Stomach (tissue), 9 donors: Measurements from ENCODE around the gene LCE2C. TPM values are rescaled to one million over a fixed set of nuclear protein-coding genes. Genes with fewer than 3 reads are reported as not detected.

ENCODE experiments used
- DNase-seq, 2 donors: peaks; one replicate each; pipeline versions ENCODE4 v3.0.0 to v3.0.0-alpha.2; 2013 to 2019
- H3K27ac ChIP-seq, 5 donors: fragments of 200-600 bp in 4 of 5; sonication (generic) in 4 of 5; one replicate each; pipeline ENCODE4 v1.5.1; 2013 to 2019; ENCODE audit warnings: mild to moderate bottlenecking in 1 of 5, moderate library complexity in 1 of 5
- H3K27me3 ChIP-seq, 3 donors: fragments of 200-600 bp; sonication (generic); one replicate each; pipeline ENCODE4 v1.5.1; 2017 to 2019; ENCODE audit warnings: mixed run types in 1 of 3
- H3K36me3 ChIP-seq, 4 donors: fragments of 200-600 bp; sonication (generic); 1 replicate in 3 of 4; 2 replicates in 1 of 4; pipeline ENCODE4 v1.5.1; 2016 to 2019
- H3K4me1 ChIP-seq, 4 donors: fragments of 200-600 bp; sonication (generic); one replicate each; pipeline ENCODE4 v1.5.1; 2016 to 2019
- H3K4me3 ChIP-seq, 4 donors: fragments of 200-600 bp; sonication (generic) in 3 of 4; one replicate each; pipeline ENCODE4 v1.5.1; 2016 to 2019; ENCODE audit warnings: mild to moderate bottlenecking in 1 of 4
- H3K9me3 ChIP-seq, 4 donors: fragments of 200-600 bp; sonication (generic); one replicate each; pipeline ENCODE4 v1.5.1; 2016 to 2019
- CTCF ChIP-seq, 7 experiments: fragments of 450-650 bp in 4 of 7; fragments of 200-600 bp in 3 of 7; sonication (generic) in 3 of 7; IDR thresholded peaks; one replicate each; pipeline ENCODE4 v1.5.1; 2016 to 2019; ENCODE audit warnings: antibody characterized with exemption in 7 of 7, control low read depth in 2 of 7, mild to moderate bottlenecking in 1 of 7
- EP300 ChIP-seq: sonication (generic); formaldehyde crosslinking; IDR thresholded peaks from one replicate; pipeline ENCODE4 v1.6.1; 2017; ENCODE audit warnings: antibody characterized with exemption
- POLR2A ChIP-seq, 4 donors: fragments of 450-650 bp; IDR thresholded peaks; one replicate each; pipeline ENCODE4 v1.6.1; 2016; ENCODE audit warnings: antibody characterized with exemption in 4 of 4, control low read depth in 2 of 4, mild to moderate bottlenecking in 1 of 4, moderate library complexity in 1 of 4
- POLR2AphosphoS5 ChIP-seq, 3 donors: sonication (generic); formaldehyde crosslinking; IDR thresholded peaks; one replicate each; pipeline ENCODE4 v1.6.1; 2016; ENCODE audit warnings: antibody characterized with exemption in 3 of 3
- intact Hi-C: fragments of 100-400 bp; cut with DNase I; formaldehyde crosslinking; loops from one replicate; pipeline ENCODE4 v1.15.1; 2023; ENCODE audit warnings: low total_unique reads
- polyA plus RNA-seq, 3 donors: library from polyadenylated mRNA; stranded (reverse); fragments of 200-250 nt; gene quantifications; one replicate each; pipeline ENCODE4 v1.2.3, GENCODE V29; 2013
- total RNA-seq, 5 donors: library from RNA; depleted of rRNA; stranded (reverse); fragments of >200 nt; gene quantifications; one replicate each; pipeline versions ENCODE4 v1.1.0 to v1.2.3, GENCODE V29; 2014 to 2016
- donor health status: healthy with polysubstance abuse.
- donor health status: Bipolar disorder and iron deficiency.
- donor health status: healthy.

The LCE2C gene
- total and polyA plus RNA-seq, 8 donors, result not detected

DNA sequence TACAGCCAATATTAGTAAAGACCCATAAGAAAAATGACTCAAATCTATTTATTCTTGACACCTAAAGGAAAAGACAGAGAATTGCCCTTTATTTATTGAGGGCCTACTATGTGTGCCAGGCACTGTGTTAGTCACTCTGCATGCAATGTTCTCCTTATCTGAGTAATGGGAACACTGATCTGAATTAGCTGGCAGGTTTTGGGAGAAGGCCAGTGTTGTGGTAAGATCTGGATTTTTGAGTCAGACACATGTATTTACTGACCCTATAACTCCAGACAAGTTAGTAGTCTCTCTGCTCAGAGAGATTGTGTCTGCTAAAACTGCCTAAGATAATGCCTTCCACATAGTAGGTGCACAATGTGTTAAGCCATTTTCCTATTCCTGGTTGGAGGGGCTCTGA is 50.2 kb downstream of the LCE2C start:
- no peak for TF ChIP-seq EP300
- no peak for TF ChIP-seq CTCF (IDR thresholded peaks at IDR 0.05)
- no peak for TF ChIP-seq POLR2A (IDR thresholded peaks at IDR 0.05)
- TF ChIP-seq POLR2AphosphoS5 (IDR thresholded peaks at IDR 0.05), result no peak
- Histone ChIP-seq H3K4me1 (no peaks in the 10 kb centered on the region), H3K4me3 (no peak overlapping the region), H3K9me3 (no peaks in the 10 kb centered on the region), H3K27me3 (peaks cover 0 to 5% (median 0%) of the 10 kb centered on the region in 3 donors), H3K36me3 (no peaks in the 10 kb centered on the region), H3K27ac (no peak overlapping the region)
- no peak for DNase-seq
- intact Hi-C loops, result no loop called here

Other genes with a start within 250 kb of the LCE2C start
- not detected for gene LCE5A, start 164.5 kb upstream of the LCE2C start, total RNA-seq
- gene LCE5A, start 164.5 kb upstream of the LCE2C start, polyA plus RNA-seq, result not detected
- not detected for gene CRCT1, start 160.8 kb upstream of the LCE2C start, total RNA-seq
- gene CRCT1, start 160.8 kb upstream of the LCE2C start, polyA plus RNA-seq, result 10 to 100 TPM in 1 of 3 donors, not detected in 2; 89.8 TPM
- gene LCE3E, start 108.5 kb upstream of the LCE2C start, total RNA-seq, result not detected
- gene LCE3E, start 108.5 kb upstream of the LCE2C start, polyA plus RNA-seq, result under 1 TPM in 1 of 3 donors, not detected in 2; 0.65 TPM
- not detected for gene LCE3D, start 94.8 kb upstream of the LCE2C start, total RNA-seq
- under 1 TPM in 1 of 3 donors, not detected in 2; 0.98 TPM for gene LCE3D, start 94.8 kb upstream of the LCE2C start, polyA plus RNA-seq
- gene LCE3C, start 75.0 kb upstream of the LCE2C start, total RNA-seq, result not detected
- not detected for gene LCE3C, start 75.0 kb upstream of the LCE2C start, polyA plus RNA-seq
- gene LCE3B, start 61.5 kb upstream of the LCE2C start, total RNA-seq, result not detected
- gene LCE3B, start 61.5 kb upstream of the LCE2C start, polyA plus RNA-seq, result not detected
- gene LCE3A, start 52.2 kb upstream of the LCE2C start, total RNA-seq, result not detected
- gene LCE3A, start 52.2 kb upstream of the LCE2C start, polyA plus RNA-seq, result not detected
- gene LCE2D, start 11.9 kb upstream of the LCE2C start, total RNA-seq, result not detected
- gene LCE2D, start 11.9 kb upstream of the LCE2C start, polyA plus RNA-seq, result not detected
- not detected for gene LCE2B, start 10.8 kb downstream of the LCE2C start, total RNA-seq
- not detected for gene LCE2B, start 10.8 kb downstream of the LCE2C start, polyA plus RNA-seq
- gene LCE2A, start 23.1 kb downstream of the LCE2C start, total RNA-seq, result not detected
- gene LCE2A, start 23.1 kb downstream of the LCE2C start, polyA plus RNA-seq, result not detected
- not detected for gene LCE4A, start 32.9 kb downstream of the LCE2C start, total RNA-seq
- not detected for gene LCE4A, start 32.9 kb downstream of the LCE2C start, polyA plus RNA-seq
- gene KPRP, start 82.7 kb downstream of the LCE2C start, total RNA-seq, result not detected
- gene KPRP, start 82.7 kb downstream of the LCE2C start, polyA plus RNA-seq, result under 1 TPM in 1 of 3 donors, not detected in 2; 0.30 TPM
- gene LCE1F, start 99.9 kb downstream of the LCE2C start, total RNA-seq, result not detected
- gene LCE1F, start 99.9 kb downstream of the LCE2C start, polyA plus RNA-seq, result not detected
- not detected for gene LCE1E, start 111.0 kb downstream of the LCE2C start, total RNA-seq
- not detected for gene LCE1E, start 111.0 kb downstream of the LCE2C start, polyA plus RNA-seq
- not detected for gene LCE1D, start 121.4 kb downstream of the LCE2C start, total RNA-seq
- not detected for gene LCE1D, start 121.4 kb downstream of the LCE2C start, polyA plus RNA-seq
- not detected for gene LCE1C, start 131.4 kb downstream of the LCE2C start, total RNA-seq
- under 1 TPM in 1 of 3 donors, not detected in 2; 0.23 TPM for gene LCE1C, start 131.4 kb downstream of the LCE2C start, polyA plus RNA-seq
- not detected for gene LCE1B, start 136.7 kb downstream of the LCE2C start, total RNA-seq
- not detected for gene LCE1B, start 136.7 kb downstream of the LCE2C start, polyA plus RNA-seq
- gene LCE1A, start 152.2 kb downstream of the LCE2C start, total RNA-seq, result not detected
- not detected for gene LCE1A, start 152.2 kb downstream of the LCE2C start, polyA plus RNA-seq
- not detected for gene LCE6A, start 167.6 kb downstream of the LCE2C start, total RNA-seq
- not detected for gene LCE6A, start 167.6 kb downstream of the LCE2C start, polyA plus RNA-seq
- gene LCE7A, start 184.7 kb downstream of the LCE2C start, total RNA-seq, result not detected
- gene LCE7A, start 184.7 kb downstream of the LCE2C start, polyA plus RNA-seq, result not detected
- gene SMCP, start 203.0 kb downstream of the LCE2C start, total RNA-seq, result not detected
- not detected for gene SMCP, start 203.0 kb downstream of the LCE2C start, polyA plus RNA-seq
- gene IVL, start 233.3 kb downstream of the LCE2C start, total RNA-seq, result not detected
- 10 to 100 TPM in 1 of 3 donors, not detected in 2; 11.5 TPM for gene IVL, start 233.3 kb downstream of the LCE2C start, polyA plus RNA-seq